ENCODE measurements around the gene DYNLL1.
"Not testable (repeated sequence)": the region's sequence is repeated elsewhere in the genome, so short reads cannot be mapped to it uniquely, and the experiment has no call there.

DYNLL1 gene

GRCh38 chr12:120495731-120496412 lies at the start of gene DYNLL1:
TSS of gene DYNLL1 (plus strand) at chr12:120496113. CDS start at chr12:120496422, 309 bp downstream.
- FAIRE-seq (peak; percentile 95), DNase-seq (ENCODE audit: extremely low spot score, insufficient read length, low read depth) (peak; percentile 95)

- FAIRE-seq, result not testable (repeated sequence)
Measured at GRCh38 chr12:120446844-120447178, 49.1 kb upstream of the DYNLL1 start.

DNA sequence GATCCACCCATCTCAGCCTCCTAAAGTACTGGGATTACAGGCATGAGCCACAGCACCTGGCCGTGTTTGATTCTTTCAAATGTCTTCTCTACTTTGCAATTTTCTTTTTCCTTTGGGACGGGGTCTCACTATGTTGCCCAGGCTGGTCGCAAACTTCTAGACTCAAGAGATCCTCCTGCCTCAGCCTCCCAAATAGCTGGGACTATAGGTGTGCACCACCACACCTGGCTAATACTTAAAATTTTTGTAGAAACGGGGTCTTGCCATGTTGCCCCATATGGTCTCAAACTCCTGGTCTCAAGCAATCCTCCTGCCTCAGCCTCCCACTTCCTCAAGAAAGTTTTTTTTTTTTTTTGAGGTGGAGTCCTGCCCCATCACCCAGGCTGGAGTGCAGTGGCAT lies 47.9 kb upstream of the DYNLL1 start:
- no peak for DNase-seq (ENCODE audit: extremely low spot score, insufficient read length, low read depth)
- no peak for FAIRE-seq

More at GRCh38 chr12:120446844-120447178, 49.1 kb upstream of the DYNLL1 start:
- DNase-seq (ENCODE audit: extremely low spot score, insufficient read length, low read depth), result not testable (repeated sequence)

DNA sequence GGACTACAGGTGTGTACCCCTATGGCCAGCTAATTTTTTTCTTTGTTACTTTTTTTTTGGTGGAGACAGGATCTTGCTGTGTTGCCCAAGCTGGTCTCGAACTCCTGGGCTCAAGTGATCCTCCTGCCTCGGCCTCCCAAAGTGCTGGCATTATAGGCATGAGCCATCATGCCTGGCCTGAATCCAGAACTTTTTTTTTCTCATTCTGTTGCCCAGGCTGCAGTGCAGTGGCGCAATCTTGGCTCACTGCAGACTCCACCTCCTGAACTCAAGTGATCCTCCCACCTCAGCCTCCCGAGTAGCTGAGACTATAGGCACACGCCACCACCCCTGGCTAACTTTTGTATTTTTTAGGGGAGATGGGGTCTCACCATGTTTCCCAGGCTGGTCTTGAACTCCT lies 43.4 kb upstream of the DYNLL1 start:
- FAIRE-seq; DNase-seq (ENCODE audit: extremely low spot score, insufficient read length, low read depth): not testable (repeated sequence)

DNA sequence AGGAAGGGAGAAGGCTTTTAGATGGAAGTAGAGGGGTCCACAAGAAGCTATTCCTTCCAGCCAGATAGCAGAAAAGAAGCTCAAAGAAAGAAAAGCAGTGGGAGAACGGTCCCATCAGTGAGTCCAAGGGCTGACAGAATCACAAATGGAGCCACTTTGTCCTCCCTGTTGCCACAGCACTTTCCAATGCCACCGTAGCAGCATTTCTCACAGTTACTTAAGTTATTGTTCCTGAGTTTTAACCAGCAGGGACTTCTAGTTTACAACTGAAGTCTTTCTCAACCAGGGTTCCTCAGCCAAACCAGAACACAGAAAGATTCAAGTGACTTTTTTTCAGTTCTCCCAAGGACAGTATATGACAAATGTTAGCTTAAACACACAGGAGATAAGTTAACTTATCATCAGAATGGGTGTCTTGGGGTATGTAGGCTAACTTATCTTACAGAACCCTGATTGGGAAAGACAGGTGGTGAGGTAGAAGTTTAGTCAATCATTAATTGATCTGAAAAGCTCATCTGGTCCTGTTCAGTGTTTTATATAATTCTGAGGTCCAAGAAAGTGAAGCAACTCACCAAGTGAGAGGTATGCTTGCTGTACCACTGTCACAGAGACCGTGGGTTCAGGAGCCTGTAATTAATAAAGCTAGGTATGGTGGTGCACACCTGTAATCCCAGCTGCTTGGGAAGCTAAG lies 42.7 kb upstream of the DYNLL1 start:
- FAIRE-seq (no peak), DNase-seq (ENCODE audit: extremely low spot score, insufficient read length, low read depth) (no peak)

DNA sequence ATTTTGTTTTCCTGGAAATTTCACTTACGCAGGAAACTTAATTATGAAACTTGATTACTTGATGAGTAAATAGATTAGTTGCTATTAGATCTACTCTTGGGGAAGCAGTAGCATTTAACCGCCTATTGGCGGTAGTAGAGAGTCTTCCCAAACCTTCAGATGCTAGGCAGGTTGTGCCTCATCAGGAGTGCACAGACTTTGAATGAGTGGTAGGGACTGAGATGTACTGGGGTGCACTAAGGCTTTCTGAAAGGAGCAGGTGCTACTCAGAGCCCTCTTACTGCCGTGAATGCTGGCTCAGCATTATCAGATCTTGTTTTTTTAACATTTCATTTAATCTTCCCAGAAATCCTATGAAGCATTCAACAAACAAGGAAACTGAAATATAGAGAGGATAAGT lies 41.9 kb upstream of the DYNLL1 start:
- no peak for DNase-seq (ENCODE audit: extremely low spot score, insufficient read length, low read depth)
- FAIRE-seq, result peak; percentile 5

DNA sequence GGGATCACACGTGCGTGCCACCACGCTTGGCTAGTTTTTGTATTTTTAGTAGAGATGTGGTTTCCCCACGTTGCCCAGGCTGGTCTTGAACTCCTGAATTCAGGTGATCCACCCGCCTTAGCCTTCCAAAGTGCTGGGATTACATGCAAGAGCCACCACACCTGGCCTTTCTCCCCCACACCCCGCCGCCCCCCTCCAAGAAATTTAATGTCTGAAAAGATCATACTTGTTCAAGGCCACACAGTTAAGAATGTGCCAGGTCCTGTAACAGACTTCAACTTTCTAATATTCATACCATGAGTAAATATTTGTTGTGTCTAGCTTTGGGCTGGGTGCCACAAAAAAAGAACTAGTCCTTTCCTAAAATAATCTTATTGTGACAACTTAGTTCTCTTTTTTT lies 40.6 kb upstream of the DYNLL1 start:
- FAIRE-seq, result no peak

GRCh38 chr12:120457133-120457532 lies 38.8 kb upstream of the DYNLL1 start:
- DNase-seq (ENCODE audit: extremely low spot score, insufficient read length, low read depth) (no peak), FAIRE-seq (no peak)

More for the DNA sequence above, 40.6 kb upstream of the DYNLL1 start:
- DNase-seq (ENCODE audit: extremely low spot score, insufficient read length, low read depth), result no peak

DNA sequence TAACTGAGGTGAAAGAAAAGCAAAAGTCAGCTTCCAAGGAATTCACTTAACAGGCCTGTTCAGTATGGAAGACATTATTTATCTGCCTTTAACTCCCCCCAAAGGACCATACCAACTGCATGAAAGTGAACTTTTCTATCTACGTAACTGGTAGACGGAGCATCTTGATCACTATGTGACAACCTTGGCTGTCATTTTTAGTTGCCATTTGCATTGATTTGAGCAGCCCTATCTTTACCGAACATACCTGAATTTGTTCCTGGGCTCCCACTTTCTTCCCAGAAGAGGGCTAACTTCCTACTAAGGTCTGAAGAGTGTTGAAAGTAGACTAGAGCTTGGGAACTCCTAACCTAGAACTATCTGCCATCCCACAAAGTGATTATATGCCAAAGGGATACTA lies 35.8 kb upstream of the DYNLL1 start:
- FAIRE-seq (no peak), DNase-seq (ENCODE audit: extremely low spot score, insufficient read length, low read depth) (no peak)

DNA sequence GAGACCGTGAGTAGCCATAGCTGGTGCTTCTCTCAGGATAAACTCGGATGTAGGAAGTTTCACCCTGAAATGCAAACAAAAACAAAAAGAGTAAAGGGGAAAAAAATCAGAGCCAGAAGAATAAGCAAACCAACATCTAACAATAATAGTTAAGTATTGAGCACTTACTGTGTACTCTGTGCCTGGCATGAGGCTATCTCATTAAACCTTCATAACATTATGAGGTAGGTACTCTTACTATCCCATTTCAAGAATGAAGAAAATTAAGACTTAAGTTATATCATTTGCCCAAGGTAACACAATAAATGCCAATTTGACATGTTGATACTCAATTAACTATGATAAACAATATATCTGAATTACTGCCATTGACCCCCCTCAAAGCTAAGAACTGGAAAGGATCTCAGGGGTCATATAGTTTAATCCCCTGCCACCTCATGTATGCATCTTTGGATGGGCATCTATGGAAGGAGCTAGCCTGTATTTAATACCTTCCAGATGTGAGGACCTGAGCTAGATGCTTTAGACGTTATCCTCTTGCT lies 33.7 kb upstream of the DYNLL1 start:
- FAIRE-seq (no peak), DNase-seq (ENCODE audit: extremely low spot score, insufficient read length, low read depth) (no peak)

DNA sequence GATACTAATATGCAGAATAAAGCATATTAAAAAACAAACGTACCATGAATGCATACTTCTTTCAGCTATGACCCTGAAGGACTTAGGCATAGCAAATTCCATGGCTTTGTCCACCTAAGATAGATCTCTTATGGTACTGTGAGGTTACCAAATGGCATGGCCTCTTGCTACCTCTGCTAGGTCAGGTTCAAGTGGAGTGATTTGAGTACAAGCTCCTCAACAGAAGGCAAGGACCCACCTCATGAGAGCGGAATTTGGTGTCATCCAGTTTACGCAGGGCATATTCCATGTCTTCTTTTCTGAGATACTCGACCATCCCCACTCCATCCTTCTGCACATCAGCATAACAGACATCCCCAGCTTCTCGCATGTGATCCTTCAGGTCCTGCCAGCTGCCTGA lies 32.2 kb upstream of the DYNLL1 start:
- no peak for FAIRE-seq

DNA sequence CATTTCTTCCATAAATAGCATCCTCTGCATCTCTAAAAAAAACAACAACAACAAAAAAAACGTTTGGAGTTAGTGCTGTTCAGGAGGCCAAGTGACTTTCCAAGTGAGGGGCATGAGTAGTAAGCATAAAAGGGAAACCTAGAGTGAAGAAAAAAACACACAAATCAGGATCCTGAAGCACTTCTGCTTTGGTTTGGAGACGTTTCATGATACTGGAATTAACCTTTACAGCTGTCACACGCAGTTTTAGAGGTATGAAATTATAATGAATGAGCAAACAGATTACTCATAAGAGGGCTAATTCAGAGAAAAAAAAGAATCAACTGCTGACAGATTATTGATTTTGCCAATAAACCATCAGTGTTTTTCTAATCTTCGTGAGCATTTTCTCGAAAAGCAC lies 30.2 kb upstream of the DYNLL1 start:
- FAIRE-seq (no peak), DNase-seq (ENCODE audit: extremely low spot score, insufficient read length, low read depth) (no peak)

More for the DNA sequence above, 32.2 kb upstream of the DYNLL1 start:
- DNase-seq (ENCODE audit: extremely low spot score, insufficient read length, low read depth), result no peak

DNA sequence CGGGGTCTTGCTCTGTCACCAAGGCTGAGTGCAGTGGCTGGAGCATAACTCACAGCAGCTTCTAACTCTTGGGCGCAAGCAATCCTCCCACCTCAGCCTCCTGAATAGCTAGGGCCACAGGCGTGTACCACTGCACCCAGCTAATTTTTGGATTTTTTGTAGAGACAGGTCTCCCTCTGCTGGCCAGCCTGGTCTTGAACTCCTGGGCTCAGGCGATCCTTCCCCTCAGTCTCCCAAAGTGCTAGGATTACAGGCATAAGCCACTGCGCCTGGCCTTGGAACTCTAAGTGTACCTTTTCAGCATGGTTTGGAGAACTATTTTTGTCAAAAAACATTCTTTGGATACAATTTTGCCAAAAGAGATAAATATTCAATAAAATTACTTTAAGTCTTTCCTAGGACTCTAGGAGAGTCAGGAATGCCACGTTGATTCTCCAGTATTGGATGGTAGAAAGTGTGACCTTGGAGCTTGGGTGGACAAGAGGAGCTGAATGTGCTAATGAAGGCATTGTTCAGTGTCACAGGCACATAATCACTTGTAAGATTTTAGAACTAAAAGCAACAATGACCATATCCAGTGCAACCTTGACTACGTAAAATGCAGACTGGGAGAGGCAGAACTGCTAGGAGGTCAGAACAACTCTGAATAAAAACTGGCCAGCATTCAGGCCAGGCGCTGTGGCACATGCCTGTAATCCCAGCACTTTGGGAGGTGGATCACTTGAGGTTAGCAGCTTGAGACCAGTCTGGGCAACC lies 29.2 kb upstream of the DYNLL1 start:
- DNase-seq (ENCODE audit: extremely low spot score, insufficient read length, low read depth), result no peak
- no peak for FAIRE-seq

- FAIRE-seq (no peak), DNase-seq (ENCODE audit: extremely low spot score, insufficient read length, low read depth) (no peak)
Measured at GRCh38 chr12:120467439-120467838, 28.5 kb upstream of the DYNLL1 start.

GRCh38 chr12:120468325-120468820 lies 27.5 kb upstream of the DYNLL1 start:
- DNase-seq (ENCODE audit: extremely low spot score, insufficient read length, low read depth) (no peak), FAIRE-seq (peak; percentile 49)

GRCh38 chr12:120468821-120469449 lies 27.0 kb upstream of the DYNLL1 start:
- no peak for FAIRE-seq
- peak; percentile 38 for DNase-seq (ENCODE audit: extremely low spot score, insufficient read length, low read depth)

DNA sequence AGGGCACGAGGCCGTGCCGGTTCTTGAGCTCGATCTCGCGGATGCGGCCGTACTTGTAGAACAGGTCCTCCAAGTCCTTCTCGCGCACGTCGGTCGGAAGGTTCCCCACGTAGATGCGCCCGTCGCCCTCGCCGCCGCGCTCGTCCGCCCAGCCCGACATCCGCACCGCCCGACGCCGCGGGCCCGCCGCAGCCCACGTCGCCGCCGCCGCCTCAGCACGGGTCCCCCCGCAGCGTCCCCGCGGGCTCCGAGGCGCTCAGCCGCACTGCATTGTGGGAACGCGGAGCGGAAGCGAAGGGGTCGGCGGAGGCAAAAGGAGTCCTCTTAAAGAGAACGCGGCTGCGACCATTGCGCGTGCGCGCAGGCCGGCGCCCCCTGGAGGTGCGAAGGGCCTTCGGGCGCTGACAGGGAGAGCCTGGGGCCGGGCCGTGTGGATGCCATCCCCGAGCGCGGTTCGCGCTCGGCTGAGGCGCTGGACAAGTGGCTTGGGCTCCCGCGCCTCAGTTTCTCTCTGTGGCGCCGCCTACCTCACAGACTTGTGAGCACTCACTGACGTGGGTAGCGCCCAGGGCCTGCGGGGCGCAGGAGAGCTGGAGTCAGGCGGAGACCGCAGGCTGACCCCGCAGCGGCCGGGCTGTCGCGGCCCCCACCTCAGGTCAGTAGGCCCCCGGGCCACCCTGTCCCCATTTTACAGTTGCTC lies 26.3 kb upstream of the DYNLL1 start, which contains the start of gene SRSF9:
Gene SRSF9 (minus strand): TSS at position 299 of the 700 bp plus-strand sequence. CDS start 139 bp downstream, at position 160.
- FAIRE-seq, result peak; percentile 87
- DNase-seq (ENCODE audit: extremely low spot score, insufficient read length, low read depth), result peak; percentile 100

DNA sequence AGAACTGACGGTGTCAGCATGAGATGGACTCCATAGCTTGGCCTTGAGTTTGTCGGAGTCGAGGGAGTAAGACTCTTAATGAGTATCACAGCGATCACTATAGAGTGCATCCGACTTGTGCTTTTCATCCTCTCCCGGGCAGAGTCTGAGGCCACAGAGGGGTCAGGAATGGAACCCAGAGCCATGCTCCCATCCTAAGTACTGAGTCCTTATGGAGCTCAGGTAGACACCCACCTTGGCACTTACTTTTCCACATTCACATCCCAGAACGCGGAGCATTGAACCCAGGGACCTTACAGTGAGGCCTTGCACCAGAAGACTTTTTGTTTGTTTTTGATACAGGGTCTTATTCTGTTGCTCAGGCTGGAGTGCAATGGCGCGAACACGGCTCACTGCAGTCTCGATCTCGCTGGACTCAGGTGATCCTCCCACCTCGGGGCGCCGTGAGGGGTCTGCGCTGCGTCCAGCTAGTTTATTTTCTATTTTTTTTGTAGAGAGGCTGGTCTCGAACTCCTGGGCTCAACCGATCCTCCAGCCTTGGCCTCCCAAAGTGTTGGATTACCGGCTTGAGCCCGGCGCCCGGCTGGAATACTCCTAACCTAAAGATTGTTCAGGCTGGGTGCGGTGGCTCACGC lies 25.6 kb upstream of the DYNLL1 start:
- no peak for FAIRE-seq

GRCh38 chr12:120472521-120472920 lies 23.4 kb upstream of the DYNLL1 start:
- FAIRE-seq (no peak), DNase-seq (ENCODE audit: extremely low spot score, insufficient read length, low read depth) (no peak)

More for the DNA sequence above, 25.6 kb upstream of the DYNLL1 start:
- DNase-seq (ENCODE audit: extremely low spot score, insufficient read length, low read depth), result no peak

All from GM18507 (cell line).